HEK293T (cell line): Measurements from ENCODE around the gene NGRN.
"Not testable (repeated sequence)": the region's sequence is repeated elsewhere in the genome, so short reads cannot be mapped to it uniquely, and the experiment has no call there.

ENCODE experiments used
- CTCF ChIA-PET: fragments of 350-600 bp; formaldehyde crosslinking; extraction: SDS; loops from one replicate; lab custom pipeline; 2021; ENCODE audit warnings: antibody characterized with exemption, inconsistent platforms; lab: Yijun Ruan, JAX
- POLR2A ChIA-PET: fragments of 350-600 bp; formaldehyde crosslinking; extraction: SDS; loops from one replicate; lab custom pipeline; 2020; ENCODE audit warnings: antibody characterized with exemption, inconsistent platforms; lab: Yijun Ruan, JAX
- DNase-seq: peaks from one replicate; pipeline ENCODE4 v3.0.0; 2012; ENCODE audit warnings: mixed read lengths; ENCODE audit errors: extremely low spot score
- ARNT ChIP-seq: fragments of 450-650 bp; IDR thresholded peaks from 2 replicates; pipeline ENCODE4 v1.6.1; 2017; ENCODE audit warnings: mild to moderate bottlenecking
- BHLHE40 ChIP-seq: fragments of 450-650 bp; IDR thresholded peaks from 2 replicates; pipeline ENCODE4 v1.6.1; 2016; ENCODE audit warnings: mild to moderate bottlenecking, moderate library complexity, borderline replicate concordance
- CTBP1 ChIP-seq: fragments of 450-650 bp; IDR thresholded peaks from 2 replicates; pipeline ENCODE4 v1.6.1; 2016; ENCODE audit warnings: borderline replicate concordance
- ELF4 ChIP-seq: fragments of 450-650 bp; IDR thresholded peaks from 2 replicates; pipeline ENCODE4 v1.6.1; 2017; ENCODE audit warnings: antibody characterized with exemption
- FOXA1 ChIP-seq: fragments of 450-650 bp; IDR thresholded peaks from 2 replicates; pipeline ENCODE4 v1.6.1; 2016; ENCODE audit warnings: mild to moderate bottlenecking
- FOXK2 ChIP-seq: fragments of 450-650 bp; IDR thresholded peaks from 2 replicates; pipeline ENCODE4 v1.6.1; 2016; ENCODE audit warnings: mild to moderate bottlenecking
- FOXM1 ChIP-seq: fragments of 450-650 bp; IDR thresholded peaks from 2 replicates; pipeline ENCODE4 v1.6.1; 2017; ENCODE audit warnings: mild to moderate bottlenecking, borderline replicate concordance
- HDGF ChIP-seq: fragments of 450-650 bp; IDR thresholded peaks from 2 replicates; pipeline ENCODE4 v1.6.1; 2017; ENCODE audit warnings: antibody characterized with exemption, borderline replicate concordance
- L3MBTL2 ChIP-seq: fragments of 450-650 bp; conservative IDR thresholded peaks from 2 replicates; pipeline ENCODE4 v1.6.1; 2016; ENCODE audit warnings: mild to moderate bottlenecking
- LEF1 ChIP-seq: fragments of 450-650 bp; IDR thresholded peaks from 2 replicates; pipeline ENCODE4 v1.6.1; 2017; ENCODE audit warnings: mild to moderate bottlenecking, borderline replicate concordance
- NFRKB ChIP-seq: fragments of 450-650 bp; IDR thresholded peaks from 2 replicates; pipeline ENCODE4 v1.6.1; 2016; ENCODE audit warnings: mild to moderate bottlenecking, moderate library complexity
- PKNOX1 ChIP-seq: fragments of 450-650 bp; IDR thresholded peaks from 2 replicates; pipeline ENCODE4 v1.6.1; 2016
- SP1 ChIP-seq: fragments of 450-650 bp; IDR thresholded peaks from 2 replicates; pipeline ENCODE4 v1.6.1; 2017
- SUZ12 ChIP-seq: fragments of 450-650 bp; IDR thresholded peaks from 2 replicates; pipeline ENCODE4 v1.6.1; 2016; ENCODE audit warnings: mild to moderate bottlenecking
- TARDBP ChIP-seq: fragments of 450-650 bp; IDR thresholded peaks from 2 replicates; pipeline ENCODE4 v1.6.1; 2016
- ZNF384 ChIP-seq: fragments of 450-650 bp; IDR thresholded peaks from 2 replicates; pipeline ENCODE4 v1.6.1; 2016

NGRN gene

GRCh38 chr15:90300541-90300940 is 35.1 kb downstream of the NGRN start:
- TF ChIP-seq FOXM1: no peak
- no peak for TF ChIP-seq ELF4
- no peak for TF ChIP-seq ZNF384
- no peak for TF ChIP-seq ARNT
- TF ChIP-seq FOXA1: no peak
- TF ChIP-seq LEF1: no peak
- TF ChIP-seq NFRKB: no peak
- CTCF ChIA-PET: interaction anchor here (1.2 to 3.0 kb wide), 5 partner anchors 7 to 157 kb away, joined by 3 to 15 read pairs (median 8); no protein-coding TSS in a partner anchor
- DNase-seq: no peak
- POLR2A ChIA-PET: interaction anchor here (0.6 to 1.5 kb wide), 3 partner anchors 10 to 417 kb away, joined by 3 read pairs; partner anchors contain the start of gene BLM

- peak; percentile 63 for DNase-seq
- TF ChIP-seq ARNT: peak; percentile 13; the same call in 1 of the 2 replicates
- TF ChIP-seq FOXA1: no peak
- TF ChIP-seq PKNOX1: no peak
- TF ChIP-seq L3MBTL2: peak; percentile 54
- ChIA-PET POLR2A (interaction anchor here (0.6 to 1.5 kb wide), 3 partner anchors 9 to 416 kb away, joined by 3 read pairs; partner anchors contain the start of gene BLM), CTCF (interaction anchor here (0.6 to 3.0 kb wide), 10 partner anchors 8 to 587 kb away, joined by 3 to 15 read pairs (median 4); partner anchors contain the start of gene IQGAP1)
Measured at GRCh38 chr15:90300988-90301706, 35.7 kb downstream of the NGRN start.

GRCh38 chr15:90301707-90302300 is 36.3 kb downstream of the NGRN start:
- DNase-seq: no peak
- TF ChIP-seq CTBP1 (no peak), PKNOX1 (no peak)
- ChIA-PET CTCF (interaction anchor here (0.6 to 3.0 kb wide), 10 partner anchors 8 to 340 kb away, joined by 3 to 15 read pairs (median 4); partner anchors contain the start of gene IQGAP1), POLR2A (interaction anchor here (1.0 to 1.5 kb wide), 2 partner anchors 8 to 415 kb away, joined by 3 read pairs; partner anchors contain the start of gene BLM)

- CTCF ChIA-PET: interaction anchor here (0.7 to 1.7 kb wide), 2 partner anchors 12 to 555 kb away, joined by 3 to 8 read pairs; no protein-coding TSS in a partner anchor
- DNase-seq, POLR2A ChIA-PET: not testable (repeated sequence)
Measured at GRCh38 chr15:90305355-90305754, 39.9 kb downstream of the NGRN start.

- TF ChIP-seq BHLHE40: no peak
- no peak for TF ChIP-seq SP1
- no peak for TF ChIP-seq ARNT
- no peak for TF ChIP-seq SUZ12
- TF ChIP-seq TARDBP: no peak
- no peak for TF ChIP-seq LEF1
- TF ChIP-seq ELF4: no peak
- TF ChIP-seq HDGF: no peak
- no peak for TF ChIP-seq NFRKB
- TF ChIP-seq ZNF384: no peak
- no peak for TF ChIP-seq PKNOX1
- TF ChIP-seq FOXK2: no peak
- no peak for TF ChIP-seq CTBP1
- no peak for TF ChIP-seq L3MBTL2
- no peak for TF ChIP-seq FOXA1
- TF ChIP-seq FOXM1: no peak
- CTCF ChIA-PET: interaction anchor here (1.0 to 1.7 kb wide), 2 partner anchors 13 to 14 kb away, joined by 5 to 8 read pairs; no protein-coding TSS in a partner anchor
- DNase-seq: no peak
- POLR2A ChIA-PET: interaction anchor here (1.1 kb wide), 1 partner anchor 12 kb away, joined by 3 read pairs; no protein-coding TSS in a partner anchor
Measured at GRCh38 chr15:90305932-90306331, 40.5 kb downstream of the NGRN start.

GRCh38 chr15:90306560-90306959 is 41.1 kb downstream of the NGRN start:
- ChIA-PET CTCF (interaction anchor here (0.6 to 1.2 kb wide), 4 partner anchors 13 to 311 kb away, joined by 3 to 8 read pairs (median 5); partner anchors contain the start of gene ZNF774), POLR2A (interaction anchor here (1.1 kb wide), 1 partner anchor 13 kb away, joined by 3 read pairs; no protein-coding TSS in a partner anchor)
- TF ChIP-seq NFRKB (no peak), SUZ12 (no peak), TARDBP (no peak), ARNT (no peak), ZNF384 (no peak), HDGF (no peak), FOXM1 (no peak), FOXA1 (no peak)
- DNase-seq: no peak
